Dedifferentiated amniotic fluid mesenchymal stem cell (primary cell): ENCODE data around the gene CD47.

Experiments used
- DNase-seq: peaks from one replicate; pipeline ENCODE4 v3.0.0-alpha.2; 2016; ENCODE audit errors: extremely low spot score

Gene CD47

GRCh38 chr3:108091498-108092250 lies 843 bp upstream of the CD47 start:
- no peak for DNase-seq

- no peak for DNase-seq
Observed at GRCh38 chr3:108090049-108090700, 656 bp downstream of the CD47 start.

- no peak for DNase-seq
Observed at GRCh38 chr3:108089579-108089978, 1.3 kb downstream of the CD47 start.

- no peak for DNase-seq
Observed at GRCh38 chr3:108088697-108089096, 2.1 kb downstream of the CD47 start.

GRCh38 chr3:108088146-108088545 lies 2.7 kb downstream of the CD47 start:
- DNase-seq, result no peak

- no peak for DNase-seq
Observed at GRCh38 chr3:108086653-108087052, 4.2 kb downstream of the CD47 start.

- no peak for DNase-seq
Observed at GRCh38 chr3:108085810-108086350, 5.0 kb downstream of the CD47 start.

- no peak for DNase-seq
Observed at GRCh38 chr3:108085370-108085769, 5.5 kb downstream of the CD47 start.

GRCh38 chr3:108079877-108080276 lies 11.0 kb downstream of the CD47 start:
- DNase-seq, result no peak

- no peak for DNase-seq
Observed at GRCh38 chr3:108079043-108079442, 11.8 kb downstream of the CD47 start.

GRCh38 chr3:108076564-108076963 lies 14.3 kb downstream of the CD47 start:
- no peak for DNase-seq

- DNase-seq, result no peak
Observed at GRCh38 chr3:108073764-108074431, 16.9 kb downstream of the CD47 start.

- no peak for DNase-seq
Observed at GRCh38 chr3:108071368-108071767, 19.5 kb downstream of the CD47 start.

- no peak for DNase-seq
Observed at GRCh38 chr3:108070356-108070755, 20.5 kb downstream of the CD47 start.

- no peak for DNase-seq
Observed at GRCh38 chr3:108067768-108068167, 23.1 kb downstream of the CD47 start.

- no peak for DNase-seq
Observed at GRCh38 chr3:108065096-108065495, 25.7 kb downstream of the CD47 start.

- DNase-seq, result peak; percentile 20
Observed at GRCh38 chr3:108064293-108064887, 26.4 kb downstream of the CD47 start.

GRCh38 chr3:108062051-108062450 lies 28.8 kb downstream of the CD47 start:
- no peak for DNase-seq

- DNase-seq, result no peak
Observed at GRCh38 chr3:108060331-108060730, 30.5 kb downstream of the CD47 start.

GRCh38 chr3:108055931-108056330 lies 34.9 kb downstream of the CD47 start:
- no peak for DNase-seq

GRCh38 chr3:108054935-108055334 lies 35.9 kb downstream of the CD47 start:
- no peak for DNase-seq

- no peak for DNase-seq
Observed at GRCh38 chr3:108053483-108053882, 37.3 kb downstream of the CD47 start.
